ENCODE results near the gene RNF212.

DNA sequence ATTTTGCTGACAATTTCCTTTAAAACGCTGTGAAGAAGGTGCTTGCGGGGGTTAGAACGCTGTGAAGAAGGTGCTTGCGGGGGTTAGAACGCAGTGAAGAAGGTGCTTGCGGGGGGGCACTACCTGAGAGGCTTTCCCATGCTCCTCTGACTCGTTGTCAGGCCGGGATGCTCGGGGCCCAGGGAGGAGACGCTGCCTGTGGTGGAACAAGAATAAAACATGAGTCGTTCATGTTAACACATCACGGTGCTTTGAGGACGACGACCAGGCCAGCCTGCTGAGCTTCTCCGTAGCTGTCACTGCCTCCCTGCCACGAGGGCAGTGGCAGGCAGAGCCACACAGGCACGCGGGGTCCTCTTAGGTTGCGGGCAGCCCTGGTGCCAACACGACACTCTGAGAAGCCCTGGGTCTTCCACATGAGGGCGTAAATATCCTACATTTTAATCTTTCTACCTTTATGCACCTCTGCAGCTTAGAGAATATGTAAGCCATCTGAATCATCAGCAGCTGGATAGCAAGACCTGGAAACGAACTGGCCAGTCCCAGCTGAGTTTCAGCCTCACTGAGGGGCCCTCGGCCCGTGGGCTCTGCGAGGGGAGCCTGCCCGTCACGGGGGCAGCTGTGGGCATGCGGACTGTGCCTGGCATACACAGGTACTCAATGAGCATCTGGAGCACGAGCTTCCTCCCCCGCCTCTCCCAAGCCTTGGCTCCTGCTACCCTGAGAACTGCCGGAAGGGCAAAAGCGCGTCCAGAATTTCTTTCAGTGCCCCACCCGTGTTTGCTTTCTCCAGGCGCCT, 55.0 kb downstream of the RNF212 start:
- TF ChIP-seq POLR2AphosphoS5 (IDR thresholded peaks at IDR 0.05; ENCODE audit: low read depth): no peak
- TF ChIP-seq, protein P1, sequence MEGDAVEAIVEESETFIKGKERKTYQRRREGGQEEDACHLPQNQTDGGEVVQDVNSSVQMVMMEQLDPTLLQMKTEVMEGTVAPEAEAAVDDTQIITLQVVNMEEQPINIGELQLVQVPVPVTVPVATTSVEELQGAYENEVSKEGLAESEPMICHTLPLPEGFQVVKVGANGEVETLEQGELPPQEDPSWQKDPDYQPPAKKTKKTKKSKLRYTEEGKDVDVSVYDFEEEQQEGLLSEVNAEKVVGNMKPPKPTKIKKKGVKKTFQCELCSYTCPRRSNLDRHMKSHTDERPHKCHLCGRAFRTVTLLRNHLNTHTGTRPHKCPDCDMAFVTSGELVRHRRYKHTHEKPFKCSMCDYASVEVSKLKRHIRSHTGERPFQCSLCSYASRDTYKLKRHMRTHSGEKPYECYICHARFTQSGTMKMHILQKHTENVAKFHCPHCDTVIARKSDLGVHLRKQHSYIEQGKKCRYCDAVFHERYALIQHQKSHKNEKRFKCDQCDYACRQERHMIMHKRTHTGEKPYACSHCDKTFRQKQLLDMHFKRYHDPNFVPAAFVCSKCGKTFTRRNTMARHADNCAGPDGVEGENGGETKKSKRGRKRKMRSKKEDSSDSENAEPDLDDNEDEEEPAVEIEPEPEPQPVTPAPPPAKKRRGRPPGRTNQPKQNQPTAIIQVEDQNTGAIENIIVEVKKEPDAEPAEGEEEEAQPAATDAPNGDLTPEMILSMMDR (IDR thresholded peaks at IDR 0.05; ENCODE audit: insufficient read depth, low read length): no peak
- TF ChIP-seq GABPA (IDR thresholded peaks at IDR 0.05; ENCODE audit: low read depth): no peak
- no peak for TF ChIP-seq SPI1 (IDR thresholded peaks at IDR 0.05; ENCODE audit: borderline replicate concordance, low read depth)

Data from HL-60 (cell line).